Adipocyte (in vitro differentiated cells): ENCODE results near the gene ANHX.

ENCODE experiments used
- DNase-seq: peaks from one replicate; pipeline ENCODE4 v3.0.0-alpha.2; 2015; ENCODE audit warnings: low read depth
- H3K27me3 ChIP-seq: replicated peaks from 2 replicates; pipeline ENCODE4 v1.7.0; 2013; ENCODE audit warnings: mild to moderate bottlenecking, low read length, moderate library complexity; ENCODE audit not compliant: control insufficient read depth, insufficient read depth
- H3K36me3 ChIP-seq: 2 replicates; pipeline ENCODE4 v1.7.0; 2013; ENCODE audit warnings: low read length, mild to moderate bottlenecking, moderate library complexity; ENCODE audit not compliant: control insufficient read depth, insufficient read depth, severe bottlenecking
- H3K4me1 ChIP-seq: 2 replicates; pipeline ENCODE4 v1.7.0; 2013; ENCODE audit warnings: mild to moderate bottlenecking, low read length, moderate library complexity; ENCODE audit not compliant: control insufficient read depth, insufficient read depth
- H3K4me3 ChIP-seq: 2 replicates; pipeline ENCODE4 v1.7.0; 2013; ENCODE audit warnings: mild to moderate bottlenecking, low read length, moderate library complexity
- H3K9ac ChIP-seq: 2 replicates; pipeline ENCODE4 v1.7.0; 2013; ENCODE audit warnings: mild to moderate bottlenecking, low read length, moderate library complexity
- H3K9me3 ChIP-seq: 2 replicates; pipeline ENCODE4 v1.7.0; 2013; ENCODE audit warnings: mild to moderate bottlenecking, low read length, moderate library complexity; ENCODE audit not compliant: control insufficient read depth

Gene ANHX

DNA sequence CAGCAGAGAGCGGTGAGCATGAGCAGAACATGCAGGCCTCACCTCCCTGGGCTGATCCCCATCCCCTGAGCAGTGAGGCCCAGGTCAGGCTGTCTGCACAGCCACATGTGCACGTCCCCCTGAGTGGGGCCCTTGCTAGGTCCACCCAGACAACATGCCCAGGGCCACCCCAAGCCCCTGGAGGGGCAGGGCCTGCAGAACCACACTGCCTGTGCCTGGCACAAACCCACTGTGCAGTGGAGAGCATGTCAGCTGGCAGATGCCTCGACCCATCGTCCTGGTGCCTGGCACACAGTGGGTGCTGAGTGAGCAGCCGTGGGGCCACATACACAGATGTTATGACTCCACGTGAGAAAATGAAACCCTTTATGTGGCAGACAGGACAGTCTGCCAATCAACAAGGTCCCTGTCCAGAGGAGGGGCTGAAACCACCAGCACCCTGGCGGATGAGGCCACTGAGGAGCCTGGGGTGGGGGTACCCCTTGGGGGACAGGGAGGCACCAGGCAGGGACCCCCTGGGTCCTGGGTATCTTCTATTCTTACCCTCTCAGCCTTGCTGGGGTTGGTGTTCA lies 8.3 kb downstream of the ANHX start:
- no peaks in the 10 kb centered on the region for H3K36me3 ChIP-seq
- no peaks in the 10 kb centered on the region for H3K27me3 ChIP-seq
- peaks cover 25% of the 10 kb centered on the region for H3K9me3 ChIP-seq
- no peak for DNase-seq
- H3K9ac ChIP-seq = no peak overlapping the region
- H3K4me1 ChIP-seq = no peaks in the 10 kb centered on the region
- H3K4me3 ChIP-seq = no peak overlapping the region

GRCh38 chr12:133226690-133227089 lies 9.0 kb downstream of the ANHX start:
- no peaks in the 10 kb centered on the region for H3K4me1 ChIP-seq
- no peak overlapping the region for H3K9ac ChIP-seq
- no peak overlapping the region for H3K4me3 ChIP-seq
- no peaks in the 10 kb centered on the region for H3K27me3 ChIP-seq
- DNase-seq = no peak
- peaks cover 30% of the 10 kb centered on the region for H3K9me3 ChIP-seq
- no peaks in the 10 kb centered on the region for H3K36me3 ChIP-seq

- no peak overlapping the region for H3K4me3 ChIP-seq
- no peak for DNase-seq
- no peaks in the 10 kb centered on the region for H3K36me3 ChIP-seq
- no peaks in the 10 kb centered on the region for H3K4me1 ChIP-seq
- H3K9ac ChIP-seq = no peak overlapping the region
- H3K9me3 ChIP-seq = peaks cover 36% of the 10 kb centered on the region
- H3K27me3 ChIP-seq = no peaks in the 10 kb centered on the region
Measured at GRCh38 chr12:133225527-133225926, 10.2 kb downstream of the ANHX start.

DNA sequence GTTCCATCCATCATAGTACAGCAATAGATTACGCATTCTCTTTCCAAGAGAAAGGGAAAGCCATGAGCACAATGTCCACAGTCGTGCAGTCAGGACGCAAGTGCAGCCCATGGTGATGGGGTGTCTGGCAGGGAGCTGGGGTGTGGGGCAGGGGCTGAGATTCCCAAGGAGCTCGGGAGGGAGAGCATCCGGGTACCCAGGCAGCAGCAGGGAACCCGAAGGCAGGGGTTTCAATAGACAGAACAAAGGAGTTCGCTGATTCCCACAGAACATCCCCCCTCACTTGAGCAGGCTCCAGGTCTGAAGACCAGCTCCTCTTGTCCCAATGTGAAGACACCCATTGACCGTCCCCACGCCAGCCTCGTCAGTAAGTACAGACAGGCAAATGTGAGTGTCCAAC lies 13.5 kb downstream of the ANHX start:
- DNase-seq = no peak
- Histone ChIP-seq H3K4me3 (no peak overlapping the region), H3K36me3 (no peaks in the 10 kb centered on the region), H3K9me3 (peaks cover 55% of the 10 kb centered on the region), H3K27me3 (no peaks in the 10 kb centered on the region), H3K4me1 (no peaks in the 10 kb centered on the region), H3K9ac (no peak overlapping the region)

- H3K4me1 ChIP-seq = no peaks in the 10 kb centered on the region
- no peaks in the 10 kb centered on the region for H3K36me3 ChIP-seq
- no peak for DNase-seq
- peaks cover 65% of the 10 kb centered on the region for H3K9me3 ChIP-seq
- H3K27me3 ChIP-seq = no peaks in the 10 kb centered on the region
- H3K9ac ChIP-seq = no peak overlapping the region
- no peak overlapping the region for H3K4me3 ChIP-seq
Measured at GRCh38 chr12:133221241-133221640, 14.4 kb downstream of the ANHX start.

- H3K4me1 ChIP-seq = no peaks in the 10 kb centered on the region
- DNase-seq = no peak
- H3K9me3 ChIP-seq = peaks cover 68% of the 10 kb centered on the region
- H3K36me3 ChIP-seq = no peaks in the 10 kb centered on the region
- H3K27me3 ChIP-seq = no peaks in the 10 kb centered on the region
- H3K9ac ChIP-seq = no peak overlapping the region
- no peak overlapping the region for H3K4me3 ChIP-seq
Measured at GRCh38 chr12:133220521-133220920, 15.2 kb downstream of the ANHX start.

GRCh38 chr12:133217219-133217618 lies 18.5 kb downstream of the ANHX start:
- H3K9ac ChIP-seq = no peak overlapping the region
- no peak for DNase-seq
- no peak overlapping the region for H3K4me3 ChIP-seq
- no peaks in the 10 kb centered on the region for H3K36me3 ChIP-seq
- peaks cover 83% of the 10 kb centered on the region for H3K9me3 ChIP-seq
- no peaks in the 10 kb centered on the region for H3K27me3 ChIP-seq
- no peaks in the 10 kb centered on the region for H3K4me1 ChIP-seq

GRCh38 chr12:133215724-133216123 lies 20.0 kb downstream of the ANHX start:
- H3K36me3 ChIP-seq = no peaks in the 10 kb centered on the region
- H3K4me3 ChIP-seq = no peak overlapping the region
- no peak for DNase-seq
- no peaks in the 10 kb centered on the region for H3K4me1 ChIP-seq
- peaks cover 87% of the 10 kb centered on the region for H3K9me3 ChIP-seq
- no peak overlapping the region for H3K9ac ChIP-seq
- H3K27me3 ChIP-seq = no peaks in the 10 kb centered on the region

- H3K4me3 ChIP-seq = peak overlapping the region; percentile 79
- DNase-seq = no peak
- H3K27me3 ChIP-seq = no peaks in the 10 kb centered on the region
- no peaks in the 10 kb centered on the region for H3K4me1 ChIP-seq
- H3K9ac ChIP-seq = no peak overlapping the region
- peaks cover 100% of the 10 kb centered on the region for H3K9me3 ChIP-seq
- peaks cover 47% of the 10 kb centered on the region for H3K36me3 ChIP-seq
Measured at GRCh38 chr12:133206390-133206789, 29.3 kb downstream of the ANHX start.

DNA sequence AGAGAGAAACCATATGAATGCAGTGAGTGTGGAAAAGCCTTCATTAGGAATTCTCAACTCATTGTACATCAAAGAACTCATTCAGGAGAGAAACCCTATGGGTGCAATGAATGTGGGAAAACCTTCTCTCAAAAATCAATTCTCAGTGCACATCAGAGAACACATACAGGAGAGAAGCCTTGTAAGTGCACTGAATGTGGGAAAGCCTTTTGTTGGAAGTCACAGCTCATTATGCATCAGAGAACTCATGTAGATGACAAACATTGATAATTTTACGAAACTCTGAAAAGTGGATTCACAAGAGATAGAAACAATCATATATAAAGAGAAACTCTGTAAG lies 31.4 kb downstream of the ANHX start:
- Histone ChIP-seq H3K27me3 (no peaks in the 10 kb centered on the region), H3K4me1 (no peaks in the 10 kb centered on the region), H3K36me3 (peaks cover 58% of the 10 kb centered on the region), H3K9me3 (peaks cover 90% of the 10 kb centered on the region), H3K4me3 (peak overlapping the region; percentile 77), H3K9ac (no peak overlapping the region)
- no peak for DNase-seq

DNA sequence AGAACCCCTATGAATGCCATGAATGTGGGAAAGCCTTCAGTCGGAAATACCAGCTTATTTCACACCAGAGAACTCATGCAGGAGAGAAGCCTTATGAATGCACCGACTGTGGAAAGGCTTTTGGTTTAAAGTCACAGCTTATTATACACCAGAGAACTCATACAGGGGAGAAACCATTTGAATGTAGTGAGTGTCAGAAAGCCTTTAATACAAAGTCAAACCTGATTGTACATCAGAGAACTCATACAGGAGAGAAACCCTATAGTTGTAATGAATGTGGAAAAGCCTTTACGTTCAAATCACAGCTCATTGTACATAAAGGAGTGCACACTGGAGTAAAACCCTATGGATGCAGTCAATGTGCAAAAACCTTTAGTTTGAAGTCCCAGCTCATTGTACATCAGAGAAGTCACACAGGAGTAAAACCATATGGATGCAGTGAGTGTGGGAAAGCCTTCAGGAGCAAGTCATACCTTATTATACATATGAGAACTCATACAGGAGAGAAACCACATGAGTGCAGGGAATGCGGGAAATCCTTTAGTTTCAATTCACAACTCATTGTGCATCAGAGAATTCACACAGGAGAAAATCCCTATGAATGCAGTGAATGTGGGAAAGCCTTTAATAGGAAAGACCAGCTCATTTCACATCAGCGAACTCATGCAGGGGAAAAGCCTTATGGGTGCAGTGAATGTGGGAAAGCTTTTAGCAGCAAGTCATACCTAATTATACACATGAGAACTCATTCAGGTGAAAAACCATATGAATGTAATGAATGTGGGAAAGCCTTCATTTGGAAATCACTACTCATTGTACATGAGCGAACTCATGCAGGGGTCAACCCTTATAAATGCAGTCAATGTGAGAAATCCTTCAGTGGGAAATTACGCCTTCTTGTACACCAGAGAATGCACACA lies 32.1 kb downstream of the ANHX start:
- peaks cover 84% of the 10 kb centered on the region for H3K9me3 ChIP-seq
- peaks cover 58% of the 10 kb centered on the region for H3K36me3 ChIP-seq
- peak overlapping the region; percentile 77 for H3K4me3 ChIP-seq
- H3K27me3 ChIP-seq = no peaks in the 10 kb centered on the region
- no peak overlapping the region for H3K9ac ChIP-seq
- no peaks in the 10 kb centered on the region for H3K4me1 ChIP-seq
- no peak for DNase-seq
